Measurements from ENCODE around the gene RBP2. TPM values are rescaled to one million over a fixed set of nuclear protein-coding genes. Genes with fewer than 3 reads are reported as not detected.

Gene RBP2
- total and polyA plus RNA-seq, 2 donors from 2014 or later, result 13.5 TPM; not detected in 1

GRCh38 chr3:139465636-139466035 lies 10.7 kb downstream of the RBP2 start:
- Histone ChIP-seq H3K27me3 (ENCODE audit: control insufficient read depth, insufficient read depth, low read length) (no peaks in the 10 kb centered on the region), H3K9ac (ENCODE audit: low read length in 3 of 3) (no peak overlapping the region), H3K36me3 (ENCODE audit: control insufficient read depth in 2 of 3, insufficient read depth in 3 of 3, low read length in 3 of 3) (no peaks in the 10 kb centered on the region), H3K4me1 (ENCODE audit: control insufficient read depth in 2 of 3, insufficient read depth in 2 of 3, low read depth in 1 of 3, low read length in 3 of 3) (no peaks in the 10 kb centered on the region), H3K9me3 (ENCODE audit: control insufficient read depth in 2 of 3, insufficient read depth in 1 of 3, low read length in 3 of 3) (no peaks in the 10 kb centered on the region), H3K27ac (ENCODE audit: low read depth in 2 of 2, low read length in 2 of 2) (no peak overlapping the region), H3K4me3 (ENCODE audit: low read length in 3 of 3) (no peak overlapping the region)
- no peak for FAIRE-seq
- TF ChIP-seq, protein P1, sequence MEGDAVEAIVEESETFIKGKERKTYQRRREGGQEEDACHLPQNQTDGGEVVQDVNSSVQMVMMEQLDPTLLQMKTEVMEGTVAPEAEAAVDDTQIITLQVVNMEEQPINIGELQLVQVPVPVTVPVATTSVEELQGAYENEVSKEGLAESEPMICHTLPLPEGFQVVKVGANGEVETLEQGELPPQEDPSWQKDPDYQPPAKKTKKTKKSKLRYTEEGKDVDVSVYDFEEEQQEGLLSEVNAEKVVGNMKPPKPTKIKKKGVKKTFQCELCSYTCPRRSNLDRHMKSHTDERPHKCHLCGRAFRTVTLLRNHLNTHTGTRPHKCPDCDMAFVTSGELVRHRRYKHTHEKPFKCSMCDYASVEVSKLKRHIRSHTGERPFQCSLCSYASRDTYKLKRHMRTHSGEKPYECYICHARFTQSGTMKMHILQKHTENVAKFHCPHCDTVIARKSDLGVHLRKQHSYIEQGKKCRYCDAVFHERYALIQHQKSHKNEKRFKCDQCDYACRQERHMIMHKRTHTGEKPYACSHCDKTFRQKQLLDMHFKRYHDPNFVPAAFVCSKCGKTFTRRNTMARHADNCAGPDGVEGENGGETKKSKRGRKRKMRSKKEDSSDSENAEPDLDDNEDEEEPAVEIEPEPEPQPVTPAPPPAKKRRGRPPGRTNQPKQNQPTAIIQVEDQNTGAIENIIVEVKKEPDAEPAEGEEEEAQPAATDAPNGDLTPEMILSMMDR (IDR thresholded peaks at IDR 0.05; ENCODE audit: borderline replicate concordance, extremely low read depth, insufficient read depth), result no peak
- DNase-seq, result no peak
- intact Hi-C loops (cut with DNase I), result no loop called here

DNA sequence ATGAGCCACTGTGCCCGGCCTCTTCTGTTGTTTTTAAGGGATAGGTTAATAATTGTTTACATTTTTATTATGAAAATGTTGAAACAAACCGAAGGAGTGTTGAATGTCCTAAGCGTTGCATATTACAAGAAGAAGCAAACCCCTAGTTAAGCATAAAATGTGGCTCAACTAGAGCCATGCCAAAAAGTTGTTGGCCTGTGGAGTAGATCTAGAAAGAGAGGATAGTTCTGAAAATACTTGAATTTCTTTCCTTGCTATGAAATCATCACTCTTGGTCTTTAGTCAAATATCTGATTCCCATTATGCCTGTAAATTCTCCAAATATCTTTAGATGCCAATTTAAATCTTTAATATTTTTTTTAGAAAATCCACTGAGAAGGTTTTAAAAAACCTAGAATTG lies 12.8 kb downstream of the RBP2 start:
- TF ChIP-seq, protein P1 (IDR thresholded peaks at IDR 0.05; ENCODE audit: borderline replicate concordance, extremely low read depth, insufficient read depth), result no peak
- Histone ChIP-seq H3K4me1 (ENCODE audit: control insufficient read depth in 2 of 3, insufficient read depth in 2 of 3, low read depth in 1 of 3, low read length in 3 of 3) (no peaks in the 10 kb centered on the region), H3K36me3 (ENCODE audit: control insufficient read depth in 2 of 3, insufficient read depth in 3 of 3, low read length in 3 of 3) (no peaks in the 10 kb centered on the region), H3K9me3 (ENCODE audit: control insufficient read depth in 2 of 3, insufficient read depth in 1 of 3, low read length in 3 of 3) (no peaks in the 10 kb centered on the region), H3K27ac (ENCODE audit: low read depth in 2 of 2, low read length in 2 of 2) (no peak overlapping the region), H3K9ac (ENCODE audit: low read length in 3 of 3) (no peak overlapping the region), H3K27me3 (ENCODE audit: control insufficient read depth, insufficient read depth, low read length) (no peaks in the 10 kb centered on the region), H3K4me3 (ENCODE audit: low read length in 3 of 3) (no peak overlapping the region)
- intact Hi-C loops (cut with DNase I), result no loop called here
- FAIRE-seq, result no peak
- no peak for DNase-seq

DNA sequence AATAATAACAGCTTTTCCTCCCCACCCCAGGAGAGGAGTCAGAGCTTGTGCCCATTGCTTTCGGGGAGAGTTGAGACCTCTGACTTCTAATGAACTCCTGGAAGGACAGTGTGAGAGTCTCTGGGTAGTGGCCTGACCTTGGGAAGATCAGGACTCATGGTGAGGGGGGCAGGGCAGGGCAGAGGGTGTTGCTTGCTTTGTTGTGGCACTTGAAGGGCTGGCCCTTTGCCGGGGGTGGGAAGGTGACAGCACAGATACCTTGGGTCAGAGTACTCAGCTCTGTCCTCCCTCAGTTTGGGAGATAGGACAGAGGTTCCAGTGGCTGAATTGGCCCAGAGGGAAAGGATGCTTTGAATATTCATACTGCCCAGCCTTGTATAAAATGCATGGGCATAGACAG lies 15.8 kb downstream of the RBP2 start:
- intact Hi-C loops (cut with DNase I), result no loop called here
- Histone ChIP-seq H3K36me3 (ENCODE audit: control insufficient read depth in 2 of 3, insufficient read depth in 3 of 3, low read length in 3 of 3) (no peaks in the 10 kb centered on the region), H3K27me3 (ENCODE audit: control insufficient read depth, insufficient read depth, low read length) (no peaks in the 10 kb centered on the region), H3K4me3 (ENCODE audit: low read length in 3 of 3) (no peak overlapping the region), H3K27ac (ENCODE audit: low read depth in 2 of 2, low read length in 2 of 2) (no peak overlapping the region), H3K4me1 (ENCODE audit: control insufficient read depth in 2 of 3, insufficient read depth in 2 of 3, low read depth in 1 of 3, low read length in 3 of 3) (no peaks in the 10 kb centered on the region), H3K9ac (ENCODE audit: low read length in 3 of 3) (no peak overlapping the region), H3K9me3 (ENCODE audit: control insufficient read depth in 2 of 3, insufficient read depth in 1 of 3, low read length in 3 of 3) (no peaks in the 10 kb centered on the region)
- no peak for DNase-seq
- TF ChIP-seq, protein P1 (IDR thresholded peaks at IDR 0.05; ENCODE audit: borderline replicate concordance, extremely low read depth, insufficient read depth), result no peak
- FAIRE-seq, result no peak

DNA sequence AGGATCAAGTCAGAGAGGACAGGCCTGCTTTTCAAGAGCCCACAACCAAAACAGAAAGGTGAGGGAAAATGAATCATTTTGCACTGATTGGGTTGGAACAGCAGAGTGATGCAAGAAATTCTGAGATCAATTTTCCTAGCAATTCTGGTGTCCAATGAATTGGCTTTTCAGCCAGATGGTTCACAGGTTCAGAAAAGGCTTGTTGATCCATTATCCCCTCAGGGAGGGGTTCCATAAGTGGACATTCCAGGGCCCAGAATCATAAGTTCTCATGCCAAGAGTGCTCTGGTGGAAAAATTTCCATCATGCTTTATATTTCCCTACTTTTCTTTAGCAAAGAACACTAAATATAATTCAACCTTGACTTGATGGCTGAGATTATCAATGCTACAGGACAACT lies 16.2 kb downstream of the RBP2 start:
- FAIRE-seq (no peak), DNase-seq (no peak)
- intact Hi-C loops (cut with DNase I), result no loop called here
- H3K4me1 ChIP-seq (ENCODE audit: control insufficient read depth in 2 of 3, insufficient read depth in 2 of 3, low read depth in 1 of 3, low read length in 3 of 3), result no peaks in the 10 kb centered on the region
- TF ChIP-seq, protein P1 (IDR thresholded peaks at IDR 0.05; ENCODE audit: borderline replicate concordance, extremely low read depth, insufficient read depth), result no peak
- no peaks in the 10 kb centered on the region for H3K9me3 ChIP-seq (ENCODE audit: control insufficient read depth in 2 of 3, insufficient read depth in 1 of 3, low read length in 3 of 3)
- no peaks in the 10 kb centered on the region for H3K36me3 ChIP-seq (ENCODE audit: control insufficient read depth in 2 of 3, insufficient read depth in 3 of 3, low read length in 3 of 3)
- H3K4me3 ChIP-seq (ENCODE audit: low read length in 3 of 3), result no peak overlapping the region
- H3K27me3 ChIP-seq (ENCODE audit: control insufficient read depth, insufficient read depth, low read length), result no peaks in the 10 kb centered on the region
- H3K9ac ChIP-seq (ENCODE audit: low read length in 3 of 3), result no peak overlapping the region
- no peak overlapping the region for H3K27ac ChIP-seq (ENCODE audit: low read depth in 2 of 2, low read length in 2 of 2)

Data from kidney (tissue), 14 donors.